Activated CD8-positive, alpha-beta memory T cell treated with anti-CD3 and anti-CD28 coated beads, Interleukin-2, amount 10 ng/mL, durations not matched to agents 7 days and 5 days (primary cell): ENCODE results near the gene RRAGD. TPM values are rescaled to one million over a fixed set of nuclear protein-coding genes. Genes with fewer than 3 reads are reported as not detected.

Source experiments
- ATAC-seq: fragments of 150-1000 bp; cut with Tn5 transposase; one replicate; pipeline ENCODE4 v1.10.0; 2021; ENCODE audit warnings: moderate library complexity
- CTCF ChIA-PET: fragments of 350-600 bp; sonication (Branson Sonifier 250); formaldehyde crosslinking; loops from one replicate; lab custom pipeline; 2021; ENCODE audit warnings: antibody characterized with exemption; lab: Charles Lee
- DNase-seq: peaks from one replicate; pipeline ENCODE4 v3.0.0-alpha.2; 2020
- H3K27ac Mint-ChIP-seq: one replicate; pipeline ENCODE4 v1.8.0; 2021; ENCODE audit warnings: mild to moderate bottlenecking, mixed read lengths
- H3K27me3 Mint-ChIP-seq: one replicate; pipeline ENCODE4 v1.8.0; 2021; ENCODE audit warnings: mixed read lengths
- H3K36me3 Mint-ChIP-seq: one replicate; pipeline ENCODE4 v1.8.0; 2021; ENCODE audit warnings: mild to moderate bottlenecking, mixed read lengths
- H3K4me1 Mint-ChIP-seq: one replicate; pipeline ENCODE4 v1.8.0; 2021; ENCODE audit warnings: mixed read lengths
- H3K4me3 Mint-ChIP-seq: one replicate; pipeline ENCODE4 v1.8.0; 2021; ENCODE audit warnings: mild to moderate bottlenecking, moderate library complexity, mixed read lengths
- H3K9me3 Mint-ChIP-seq: one replicate; pipeline ENCODE4 v1.8.0; 2022; ENCODE audit warnings: low read depth, mixed read lengths
- total RNA-seq, 2 experiments: library from RNA; stranded (reverse); gene quantifications; one replicate each; pipeline ENCODE4 v1.2.3, GENCODE V29; 2021

RRAGD gene
- total RNA-seq, 2 experiments from 2014 or later: 1.3 to 5.7 TPM

GRCh38 chr6:89434150-89434499, 22.1 kb upstream of the RRAGD start:
- no peaks in the 10 kb centered on the region for H3K36me3 Mint-ChIP-seq
- H3K27me3 Mint-ChIP-seq: peaks cover 41% of the 10 kb centered on the region
- no peaks in the 10 kb centered on the region for H3K9me3 Mint-ChIP-seq
- CTCF ChIA-PET: interaction anchor here (1.1 to 1.6 kb wide), 4 partner anchors 10 to 176 kb away, joined by 3 to 7 read pairs (median 6); no protein-coding TSS in a partner anchor
- peak overlapping the region; percentile 67 for H3K4me3 Mint-ChIP-seq
- DNase-seq (no peak), ATAC-seq (no peak)
- H3K4me1 Mint-ChIP-seq: peaks cover 16% of the 10 kb centered on the region
- no peak overlapping the region for H3K27ac Mint-ChIP-seq

DNA sequence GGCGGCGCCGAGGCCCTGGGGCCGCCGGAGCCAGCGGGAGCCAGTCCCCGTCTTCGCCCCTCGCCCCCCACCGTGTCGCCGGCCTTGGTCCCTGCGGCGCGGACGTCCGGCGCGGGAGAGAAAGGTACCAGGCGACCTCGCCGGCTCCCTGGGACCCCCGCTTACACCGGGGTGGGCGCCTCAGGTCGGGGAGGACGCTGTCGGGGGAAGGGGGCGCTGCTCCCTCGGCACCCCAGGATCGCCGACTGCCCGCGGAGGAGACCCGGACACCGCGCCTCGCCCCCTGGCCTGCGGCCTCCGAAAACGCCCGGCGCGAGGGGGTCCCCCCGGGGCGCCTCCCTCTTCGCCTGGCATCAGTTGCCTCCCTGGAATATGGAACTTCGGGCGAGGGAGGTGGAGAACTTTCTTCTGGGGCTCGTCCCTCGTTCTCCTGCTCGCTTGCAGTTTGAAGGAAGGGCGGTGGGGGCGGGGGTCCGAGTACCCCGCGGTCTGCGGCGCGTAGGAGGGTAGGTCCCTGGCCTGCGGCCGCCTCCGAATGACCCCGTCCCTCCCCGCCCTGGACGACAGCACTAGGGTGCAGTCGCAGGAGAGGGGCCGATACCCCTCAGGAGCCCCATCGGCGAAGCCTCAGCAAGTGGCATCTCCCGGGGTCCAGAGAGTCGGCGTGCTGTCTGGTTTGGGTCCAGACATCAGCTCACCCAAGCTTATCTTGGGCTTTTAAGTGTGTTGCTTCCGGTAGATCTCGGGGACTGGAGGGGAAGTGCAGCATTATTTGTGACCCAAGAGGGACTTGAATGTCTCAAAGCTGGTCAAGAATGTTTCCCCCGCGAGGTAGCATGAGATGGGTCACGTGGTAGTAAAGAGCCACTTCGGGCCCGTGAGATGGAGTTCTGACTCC, 21.4 kb upstream of the RRAGD start:
- H3K27me3 Mint-ChIP-seq: peaks cover 44% of the 10 kb centered on the region
- H3K4me3 Mint-ChIP-seq: peak overlapping the region; percentile 67
- no peaks in the 10 kb centered on the region for H3K9me3 Mint-ChIP-seq
- DNase-seq: peak; percentile 60
- H3K4me1 Mint-ChIP-seq: peaks cover 16% of the 10 kb centered on the region
- CTCF ChIA-PET: interaction anchor here (0.9 to 4.5 kb wide), 16 partner anchors 10 to 507 kb away, joined by 4 to 57 read pairs (median 6); partner anchors contain the start of genes LYRM2 and MDN1
- peak overlapping the region; percentile 12 for H3K27ac Mint-ChIP-seq
- peak; percentile 16 for ATAC-seq
- no peaks in the 10 kb centered on the region for H3K36me3 Mint-ChIP-seq

DNA sequence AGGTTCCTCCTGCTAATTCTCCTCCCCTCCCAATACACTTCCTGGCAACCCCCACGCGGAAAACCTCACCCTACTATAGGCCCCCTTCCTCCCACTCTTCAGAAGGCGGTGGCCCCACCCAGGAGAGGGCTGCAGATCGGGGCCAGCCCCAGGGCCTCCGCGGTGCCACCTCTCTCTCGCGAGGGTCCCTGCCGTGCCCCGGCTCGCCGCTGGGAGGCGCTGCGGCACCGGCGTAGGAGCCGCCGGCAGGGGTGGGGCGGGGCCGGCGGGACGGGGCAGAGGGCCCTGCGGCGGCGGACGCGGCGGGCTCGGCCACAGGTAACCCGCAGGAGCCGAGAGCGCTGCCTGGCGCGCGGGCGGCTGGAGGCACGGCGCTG, 20.8 kb upstream of the RRAGD start, which contains the start of gene ANKRD6:
ANKRD6 (plus strand) TSS at position 278 of the 377 bp plus-strand sequence. CDS start 133,825 bp downstream, outside the sequence.
- Mint-ChIP-seq H3K36me3 (no peaks in the 10 kb centered on the region), H3K27me3 (peaks cover 49% of the 10 kb centered on the region), H3K27ac (peak within 1 kb of the TSS; percentile 12), H3K9me3 (no peaks in the 10 kb centered on the region), H3K4me1 (peaks cover 16% of the 10 kb centered on the region), H3K4me3 (peak within 1 kb of the TSS; percentile 69)
- CTCF ChIA-PET: interaction anchor here (0.6 to 4.5 kb wide), 32 partner anchors 9 to 508 kb away, joined by 3 to 57 read pairs (median 4); partner anchors contain the start of genes LYRM2 and MDN1
- ATAC-seq: peak; percentile 95
- DNase-seq: peak; percentile 84

DNA sequence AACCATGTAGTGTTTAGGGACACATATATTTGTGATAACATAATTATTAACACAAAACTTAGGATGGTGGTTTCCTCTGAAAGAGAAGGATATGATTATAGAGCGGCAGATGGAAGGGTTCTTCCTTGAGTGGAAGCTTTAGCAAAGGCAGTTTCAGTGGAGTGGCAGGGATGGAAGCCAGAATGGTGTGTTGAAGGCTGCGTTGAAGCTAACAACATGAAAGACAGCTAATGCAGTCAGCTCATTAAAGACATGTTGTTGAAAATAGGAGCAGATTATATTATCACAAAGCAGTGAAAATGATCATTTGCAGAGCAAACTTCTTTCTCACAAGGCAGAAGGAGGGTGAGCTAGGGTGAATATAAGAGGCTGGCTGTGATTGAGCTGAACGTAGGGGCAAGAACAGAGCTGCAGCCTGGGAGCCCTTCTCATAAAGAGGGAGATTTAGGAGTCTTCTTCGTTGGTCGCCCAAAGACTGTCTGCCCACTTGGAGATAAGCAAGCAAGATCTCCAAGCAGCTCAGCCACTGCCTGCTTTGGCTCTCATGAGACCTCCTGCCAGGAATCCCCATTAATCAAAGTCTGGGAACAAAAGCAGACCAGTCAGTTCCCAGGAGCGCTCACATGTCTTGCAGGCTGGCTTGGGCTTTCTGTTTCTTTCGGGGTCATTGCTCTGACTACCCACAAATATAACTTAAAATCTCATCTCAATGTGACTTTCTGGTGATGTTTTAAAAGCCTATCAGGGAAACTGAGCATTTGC, 18.3 kb upstream of the RRAGD start:
- Mint-ChIP-seq H3K4me1 (peaks cover 15% of the 10 kb centered on the region), H3K27me3 (peaks cover 45% of the 10 kb centered on the region), H3K36me3 (no peaks in the 10 kb centered on the region), H3K9me3 (no peaks in the 10 kb centered on the region), H3K4me3 (no peak overlapping the region), H3K27ac (no peak overlapping the region)
- no peak for ATAC-seq
- CTCF ChIA-PET: interaction anchor here (0.8 to 4.5 kb wide), 7 partner anchors 9 to 180 kb away, joined by 3 to 57 read pairs (median 6); partner anchors contain the start of gene RRAGD
- no peak for DNase-seq

DNA sequence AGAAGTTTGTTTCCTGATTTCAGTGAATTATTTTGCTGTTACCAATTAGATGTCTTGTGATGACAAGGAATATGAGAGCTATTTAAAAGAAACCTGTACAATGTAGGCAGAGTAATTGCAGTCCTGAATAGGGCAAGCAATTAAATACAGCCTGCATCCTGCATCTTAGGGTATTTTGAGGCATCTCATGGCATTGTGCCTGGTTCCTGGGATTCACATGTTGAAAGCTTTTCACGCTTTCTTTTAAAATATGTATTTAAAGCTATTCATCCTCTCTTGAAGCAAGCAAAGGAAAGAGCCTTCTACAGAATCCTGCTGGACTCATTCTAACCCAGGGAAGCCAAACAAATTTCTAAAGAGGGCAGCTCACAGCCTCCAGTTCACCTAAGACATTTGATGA, 4.7 kb upstream of the RRAGD start:
- Mint-ChIP-seq H3K36me3 (no peaks in the 10 kb centered on the region), H3K27me3 (peaks cover 43% of the 10 kb centered on the region), H3K27ac (no peak overlapping the region), H3K4me1 (peaks cover 11% of the 10 kb centered on the region), H3K4me3 (no peak overlapping the region), H3K9me3 (no peaks in the 10 kb centered on the region)
- DNase-seq: no peak
- no peak for ATAC-seq
- CTCF ChIA-PET: interaction anchor here (1.3 to 2.0 kb wide), 2 partner anchors 13 to 16 kb away, joined by 6 to 8 read pairs; partner anchors contain the start of gene ANKRD6

DNA sequence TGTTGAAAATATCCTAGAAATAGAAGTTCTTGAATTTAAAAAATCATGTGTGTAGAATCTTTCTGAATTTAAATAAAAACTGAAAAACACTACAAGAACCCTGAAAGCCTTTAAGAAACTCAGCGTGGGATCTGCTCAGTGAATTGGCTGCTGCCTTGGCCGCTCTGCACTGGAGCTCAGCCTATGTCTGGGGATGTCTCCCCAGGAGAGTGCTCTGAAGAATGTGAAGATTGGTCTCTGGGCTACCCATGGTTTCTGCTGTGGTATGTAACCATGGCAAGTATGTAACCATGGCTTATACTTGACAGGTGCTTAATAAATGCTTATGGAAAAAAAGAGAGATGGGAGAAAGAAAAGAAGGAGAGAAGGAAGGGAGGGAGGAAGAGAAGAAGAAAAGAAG, 3.1 kb upstream of the RRAGD start:
- Mint-ChIP-seq H3K27ac (no peak overlapping the region), H3K27me3 (peaks cover 50% of the 10 kb centered on the region), H3K4me1 (peaks cover 19% of the 10 kb centered on the region), H3K4me3 (no peak overlapping the region), H3K36me3 (no peaks in the 10 kb centered on the region), H3K9me3 (no peaks in the 10 kb centered on the region)
- DNase-seq: no peak
- no peak for ATAC-seq
- CTCF ChIA-PET: interaction anchor here (1.2 to 3.8 kb wide), 2 partner anchors 17 to 43 kb away, joined by 3 to 13 read pairs; partner anchors contain the start of gene ANKRD6

GRCh38 chr6:89414215-89414614, 2.1 kb upstream of the RRAGD start:
- Mint-ChIP-seq H3K27me3 (peaks cover 56% of the 10 kb centered on the region), H3K4me3 (no peak overlapping the region), H3K27ac (no peak overlapping the region), H3K9me3 (no peaks in the 10 kb centered on the region), H3K36me3 (no peaks in the 10 kb centered on the region), H3K4me1 (peaks cover 20% of the 10 kb centered on the region)
- CTCF ChIA-PET: interaction anchor here (1.0 to 3.8 kb wide), 5 partner anchors 12 to 379 kb away, joined by 3 to 13 read pairs (median 4); partner anchors contain the start of gene ANKRD6
- ATAC-seq (no peak), DNase-seq (no peak)

- H3K36me3 Mint-ChIP-seq: no peaks in the 10 kb centered on the region
- ATAC-seq: no peak
- peaks cover 20% of the 10 kb centered on the region for H3K4me1 Mint-ChIP-seq
- H3K9me3 Mint-ChIP-seq: no peaks in the 10 kb centered on the region
- H3K27me3 Mint-ChIP-seq: peaks cover 58% of the 10 kb centered on the region
- H3K27ac Mint-ChIP-seq: no peak overlapping the region
- no peak for DNase-seq
- H3K4me3 Mint-ChIP-seq: peak overlapping the region; percentile 83
- CTCF ChIA-PET: interaction anchor here (0.9 to 4.5 kb wide), 5 partner anchors 10 to 380 kb away, joined by 3 to 28 read pairs (median 4); partner anchors contain the start of gene ANKRD6
Measured at GRCh38 chr6:89413006-89413400, 930 bp upstream of the RRAGD start.

DNA sequence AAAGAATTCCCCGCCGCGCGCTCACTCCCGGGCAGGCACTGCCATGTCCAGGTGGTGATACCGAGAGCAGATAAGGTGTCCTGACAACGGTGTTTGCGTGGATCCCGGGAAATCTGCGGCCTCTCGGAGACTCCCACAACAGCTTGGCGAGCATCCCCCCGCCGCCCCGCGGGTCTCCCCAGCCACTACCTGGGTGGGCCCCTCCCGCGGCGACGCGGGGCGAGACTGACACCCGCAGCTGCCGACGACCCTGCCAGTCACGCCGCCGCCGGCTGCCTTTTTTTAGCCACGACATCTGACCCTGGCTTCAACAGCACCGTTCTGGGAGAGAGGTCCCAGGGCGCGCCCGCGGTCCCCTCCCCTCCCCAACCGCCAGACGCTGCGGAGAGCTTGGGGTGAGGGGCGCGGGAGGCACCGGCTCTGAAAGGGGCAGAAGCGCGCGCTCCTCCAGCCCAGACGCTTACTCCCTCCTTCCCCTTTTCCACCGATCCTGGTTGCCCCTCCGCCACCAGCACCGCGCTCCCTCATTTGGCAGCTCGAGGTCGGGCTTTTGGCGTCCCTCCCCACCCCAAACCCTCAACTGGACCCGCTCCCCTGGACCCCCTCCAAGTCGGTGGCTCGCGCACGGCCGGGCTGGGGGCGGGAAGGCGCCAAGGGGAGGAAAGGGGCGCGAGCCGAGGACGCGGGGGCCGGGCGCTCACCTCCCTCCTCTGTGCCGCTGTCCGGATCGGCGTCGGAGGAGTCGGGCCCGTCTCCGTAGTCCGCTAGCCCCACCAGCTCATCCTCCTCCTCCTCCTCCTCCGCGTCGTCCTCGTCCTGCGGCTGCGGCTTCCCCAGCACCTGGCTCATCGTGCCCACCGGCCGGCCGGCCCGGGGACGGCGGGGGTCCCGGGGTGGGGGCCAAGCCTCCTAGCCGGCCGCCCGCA, 665 bp downstream of the RRAGD start:
- CTCF ChIA-PET: interaction anchor here (0.6 to 4.5 kb wide), 6 partner anchors 15 to 117 kb away, joined by 3 to 28 read pairs (median 4); no protein-coding TSS in a partner anchor
- H3K27me3 Mint-ChIP-seq: peaks cover 54% of the 10 kb centered on the region
- peak; percentile 72 for ATAC-seq
- no peak overlapping the region for H3K27ac Mint-ChIP-seq
- H3K4me1 Mint-ChIP-seq: peaks cover 22% of the 10 kb centered on the region
- no peaks in the 10 kb centered on the region for H3K9me3 Mint-ChIP-seq
- peak; percentile 55 for DNase-seq
- no peaks in the 10 kb centered on the region for H3K36me3 Mint-ChIP-seq
- H3K4me3 Mint-ChIP-seq: peak overlapping the region; percentile 83

DNA sequence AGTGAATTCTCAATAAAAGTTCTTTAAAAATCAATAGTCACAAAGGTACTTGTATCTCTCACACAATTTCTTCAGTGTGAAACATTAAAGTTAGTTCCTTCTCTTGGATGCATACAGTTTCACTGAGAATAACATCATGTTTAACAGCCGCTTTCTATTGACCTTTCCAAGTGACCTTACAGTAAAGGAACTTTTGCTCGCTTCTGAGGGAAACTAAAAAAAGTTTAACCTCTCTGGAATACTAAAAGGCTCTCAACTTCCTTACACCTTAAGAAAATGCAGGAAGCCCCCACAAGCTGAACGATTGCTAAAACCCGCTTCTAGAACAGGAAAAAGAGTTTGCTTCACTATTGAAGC, 1.3 kb downstream of the RRAGD start:
- DNase-seq (no peak), ATAC-seq (no peak)
- Mint-ChIP-seq H3K4me1 (peaks cover 27% of the 10 kb centered on the region), H3K36me3 (no peaks in the 10 kb centered on the region), H3K9me3 (no peaks in the 10 kb centered on the region), H3K4me3 (peak overlapping the region; percentile 83), H3K27ac (no peak overlapping the region), H3K27me3 (peaks cover 49% of the 10 kb centered on the region)
- CTCF ChIA-PET: interaction anchor here (0.6 to 4.5 kb wide), 3 partner anchors 14 to 43 kb away, joined by 4 to 28 read pairs (median 5); no protein-coding TSS in a partner anchor

DNA sequence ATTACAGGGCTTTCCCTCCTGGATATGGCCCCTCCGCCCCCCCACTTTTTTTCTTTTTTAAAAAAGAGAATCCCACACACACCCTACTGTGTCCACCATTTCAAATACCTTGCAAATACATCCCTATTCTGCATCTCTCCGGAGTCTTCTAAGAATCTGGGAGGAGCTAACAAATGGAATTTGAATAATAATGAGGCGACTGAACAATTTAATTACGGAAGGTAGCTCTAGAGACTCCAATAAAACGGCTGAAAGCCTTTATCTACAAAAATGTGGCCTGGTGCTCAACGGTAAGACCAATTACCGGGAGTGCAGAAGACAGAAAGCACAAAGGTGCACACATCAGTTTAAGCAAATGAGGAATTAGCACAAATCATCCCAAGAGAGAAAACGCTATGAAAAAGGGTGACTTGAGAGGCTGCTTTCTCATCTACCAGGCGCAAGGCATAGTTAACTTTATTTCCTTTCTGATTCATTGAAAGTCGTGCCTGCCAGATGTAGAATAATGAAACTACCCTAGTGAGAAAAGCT, 1.8 kb downstream of the RRAGD start:
- no peak for ATAC-seq
- CTCF ChIA-PET: interaction anchor here (0.6 to 4.5 kb wide), 3 partner anchors 14 to 43 kb away, joined by 4 to 28 read pairs (median 5); no protein-coding TSS in a partner anchor
- H3K4me1 Mint-ChIP-seq: peaks cover 29% of the 10 kb centered on the region
- H3K27me3 Mint-ChIP-seq: peaks cover 46% of the 10 kb centered on the region
- H3K27ac Mint-ChIP-seq: no peak overlapping the region
- DNase-seq: no peak
- H3K36me3 Mint-ChIP-seq: no peaks in the 10 kb centered on the region
- peak overlapping the region; percentile 83 for H3K4me3 Mint-ChIP-seq
- no peaks in the 10 kb centered on the region for H3K9me3 Mint-ChIP-seq
